Measurements from ENCODE around the gene ZNF775. TPM values are rescaled to one million over a fixed set of nuclear protein-coding genes. Genes with fewer than 3 reads are reported as not detected.
A peak's percentile ranks its signal among the peaks of the same experiment; 100 is the strongest.

ZNF775 gene
- total and polyA plus RNA-seq, 2 of the 13 experiments (the other 11 are each of a cell fraction or from before 2014, with no cell fraction given), result 3.1 to 3.2 TPM

DNA sequence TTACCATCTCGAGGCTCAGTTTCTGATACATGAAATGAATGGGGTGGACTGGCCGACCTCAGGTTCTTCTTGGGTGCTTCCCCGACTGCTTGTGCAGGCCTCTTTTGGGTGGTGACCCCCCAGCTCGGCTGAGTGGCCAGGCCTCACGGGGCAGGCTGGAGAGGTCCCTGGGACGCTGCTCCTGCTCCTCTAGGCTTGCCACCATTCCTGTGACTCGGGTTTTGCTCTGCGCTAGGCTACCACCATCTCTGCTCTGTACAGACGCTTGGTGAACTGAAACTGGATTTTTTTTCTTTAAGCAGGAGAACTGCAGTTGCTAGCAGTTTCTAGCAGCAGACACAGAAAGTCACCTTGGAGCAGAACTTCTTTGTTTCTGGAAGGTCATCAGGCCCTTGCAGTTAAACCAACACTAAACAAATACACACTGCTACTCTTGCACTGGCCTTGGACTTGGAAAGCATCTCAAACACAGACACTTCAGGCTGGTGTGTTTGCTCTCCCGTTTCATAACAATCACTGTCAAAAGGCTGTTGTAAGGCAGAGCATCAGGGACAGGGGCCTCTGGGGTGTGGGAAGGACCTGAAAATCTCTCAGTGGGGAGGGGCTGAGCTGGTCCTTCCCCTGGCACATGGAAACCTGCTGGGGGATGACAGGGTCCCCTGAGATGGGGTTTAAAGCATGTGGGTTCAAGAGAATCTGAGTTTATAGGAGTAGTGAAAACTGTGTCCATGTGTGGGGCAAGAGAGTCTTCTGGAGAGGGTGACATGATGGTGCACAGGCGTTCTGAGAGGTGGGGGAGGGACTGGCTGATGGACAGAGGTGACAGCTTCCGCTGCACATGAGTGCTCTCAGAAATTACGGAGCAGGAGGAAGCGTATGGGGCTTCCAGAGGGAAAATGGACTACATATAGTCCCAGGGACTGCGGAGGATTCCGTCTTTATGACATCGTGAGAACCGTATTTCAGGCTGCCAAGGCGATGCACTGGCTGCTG is 36.3 kb downstream of the ZNF775 start (continued):
- TF ChIP-seq GZF1 (CRISPR knock-in tag; IDR thresholded peaks at IDR 0.05), result peak; percentile 97
- TF ChIP-seq U2AF2 (IDR thresholded peaks at IDR 0.05; ENCODE audit: low read depth, low read length), result no peak
- no peak for TF ChIP-seq ZNF782 (CRISPR knock-in tag; IDR thresholded peaks at IDR 0.05; ENCODE audit: borderline replicate concordance)
- TF ChIP-seq, protein P1, sequence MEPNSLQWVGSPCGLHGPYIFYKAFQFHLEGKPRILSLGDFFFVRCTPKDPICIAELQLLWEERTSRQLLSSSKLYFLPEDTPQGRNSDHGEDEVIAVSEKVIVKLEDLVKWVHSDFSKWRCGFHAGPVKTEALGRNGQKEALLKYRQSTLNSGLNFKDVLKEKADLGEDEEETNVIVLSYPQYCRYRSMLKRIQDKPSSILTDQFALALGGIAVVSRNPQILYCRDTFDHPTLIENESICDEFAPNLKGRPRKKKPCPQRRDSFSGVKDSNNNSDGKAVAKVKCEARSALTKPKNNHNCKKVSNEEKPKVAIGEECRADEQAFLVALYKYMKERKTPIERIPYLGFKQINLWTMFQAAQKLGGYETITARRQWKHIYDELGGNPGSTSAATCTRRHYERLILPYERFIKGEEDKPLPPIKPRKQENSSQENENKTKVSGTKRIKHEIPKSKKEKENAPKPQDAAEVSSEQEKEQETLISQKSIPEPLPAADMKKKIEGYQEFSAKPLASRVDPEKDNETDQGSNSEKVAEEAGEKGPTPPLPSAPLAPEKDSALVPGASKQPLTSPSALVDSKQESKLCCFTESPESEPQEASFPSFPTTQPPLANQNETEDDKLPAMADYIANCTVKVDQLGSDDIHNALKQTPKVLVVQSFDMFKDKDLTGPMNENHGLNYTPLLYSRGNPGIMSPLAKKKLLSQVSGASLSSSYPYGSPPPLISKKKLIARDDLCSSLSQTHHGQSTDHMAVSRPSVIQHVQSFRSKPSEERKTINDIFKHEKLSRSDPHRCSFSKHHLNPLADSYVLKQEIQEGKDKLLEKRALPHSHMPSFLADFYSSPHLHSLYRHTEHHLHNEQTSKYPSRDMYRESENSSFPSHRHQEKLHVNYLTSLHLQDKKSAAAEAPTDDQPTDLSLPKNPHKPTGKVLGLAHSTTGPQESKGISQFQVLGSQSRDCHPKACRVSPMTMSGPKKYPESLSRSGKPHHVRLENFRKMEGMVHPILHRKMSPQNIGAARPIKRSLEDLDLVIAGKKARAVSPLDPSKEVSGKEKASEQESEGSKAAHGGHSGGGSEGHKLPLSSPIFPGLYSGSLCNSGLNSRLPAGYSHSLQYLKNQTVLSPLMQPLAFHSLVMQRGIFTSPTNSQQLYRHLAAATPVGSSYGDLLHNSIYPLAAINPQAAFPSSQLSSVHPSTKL (CRISPR knock-in tag; IDR thresholded peaks at IDR 0.05), result peak; percentile 95
- TF ChIP-seq ZNF224 (CRISPR knock-in tag; IDR thresholded peaks at IDR 0.05), result no peak
- TF ChIP-seq SIX4 (CRISPR knock-in tag; IDR thresholded peaks at IDR 0.05), result peak; percentile 85
- no peak for TF ChIP-seq CCAR2 (optimal IDR thresholded peaks at IDR 0.05; ENCODE audit: low read depth, low read length)
- TF ChIP-seq MAFG (CRISPR knock-in tag; IDR thresholded peaks at IDR 0.05), result no peak
- TF ChIP-seq ATF7-NPFF (CRISPR knock-in tag; IDR thresholded peaks at IDR 0.05; ENCODE audit: low read depth), result no peak
- TF ChIP-seq MEIS2 (CRISPR knock-in tag; IDR thresholded peaks at IDR 0.05), result no peak
- TF ChIP-seq ZNF562 (CRISPR knock-in tag; IDR thresholded peaks at IDR 0.05; ENCODE audit: borderline replicate concordance), result no peak
- TF ChIP-seq MAF1 (CRISPR knock-in tag; IDR thresholded peaks at IDR 0.05; ENCODE audit: borderline replicate concordance), result no peak
- no peak for TF ChIP-seq SIN3A (IDR thresholded peaks at IDR 0.05; ENCODE audit: borderline replicate concordance, low read depth, low read length)
- TF ChIP-seq ZNF160 (CRISPR knock-in tag; IDR thresholded peaks at IDR 0.05), result no peak
- no peak for TF ChIP-seq ZNF232 (CRISPR knock-in tag; IDR thresholded peaks at IDR 0.05; ENCODE audit: borderline replicate concordance)
- no peak for TF ChIP-seq RBAK (CRISPR knock-in tag; IDR thresholded peaks at IDR 0.05)
- no peak for TF ChIP-seq HNRNPLL (IDR thresholded peaks at IDR 0.05; ENCODE audit: low read depth, low read length, poor library complexity, severe bottlenecking)
- TF ChIP-seq ZNF777 (CRISPR knock-in tag; IDR thresholded peaks at IDR 0.05), result no peak
- no peak for TF ChIP-seq ZNF543 (CRISPR knock-in tag; IDR thresholded peaks at IDR 0.05)
- TF ChIP-seq SP5 (CRISPR knock-in tag; IDR thresholded peaks at IDR 0.05; ENCODE audit: borderline replicate concordance, low read depth), result peak; percentile 66; the same call in 1 of the 2 replicates
- peak; percentile 64 to 87 for TF ChIP-seq EP300 (IDR thresholded peaks at IDR 0.05; ENCODE audit: low read depth in 2 of 2, low read length in 2 of 2)
- peak; percentile 77; the same call in 1 of the 2 replicates for TF ChIP-seq EP300 (CRISPR knock-in tag; IDR thresholded peaks at IDR 0.05; ENCODE audit: borderline replicate concordance)
- peak; percentile 89; the same call in 1 of the 2 replicates for TF ChIP-seq FOXK1 (CRISPR knock-in tag; IDR thresholded peaks at IDR 0.05; ENCODE audit: borderline replicate concordance, low read depth)
- no peak for TF ChIP-seq ZNF720 (CRISPR knock-in tag; IDR thresholded peaks at IDR 0.05)
- peak; percentile 95 for TF ChIP-seq HDAC2 (CRISPR knock-in tag; IDR thresholded peaks at IDR 0.05)
- TF ChIP-seq ZNF672 (CRISPR knock-in tag; IDR thresholded peaks at IDR 0.05), result no peak
- no peak for TF ChIP-seq ARHGAP35 (CRISPR knock-in tag; IDR thresholded peaks at IDR 0.05; ENCODE audit: borderline replicate concordance)
